Measurements from ENCODE around the gene RNF126.

DNA sequence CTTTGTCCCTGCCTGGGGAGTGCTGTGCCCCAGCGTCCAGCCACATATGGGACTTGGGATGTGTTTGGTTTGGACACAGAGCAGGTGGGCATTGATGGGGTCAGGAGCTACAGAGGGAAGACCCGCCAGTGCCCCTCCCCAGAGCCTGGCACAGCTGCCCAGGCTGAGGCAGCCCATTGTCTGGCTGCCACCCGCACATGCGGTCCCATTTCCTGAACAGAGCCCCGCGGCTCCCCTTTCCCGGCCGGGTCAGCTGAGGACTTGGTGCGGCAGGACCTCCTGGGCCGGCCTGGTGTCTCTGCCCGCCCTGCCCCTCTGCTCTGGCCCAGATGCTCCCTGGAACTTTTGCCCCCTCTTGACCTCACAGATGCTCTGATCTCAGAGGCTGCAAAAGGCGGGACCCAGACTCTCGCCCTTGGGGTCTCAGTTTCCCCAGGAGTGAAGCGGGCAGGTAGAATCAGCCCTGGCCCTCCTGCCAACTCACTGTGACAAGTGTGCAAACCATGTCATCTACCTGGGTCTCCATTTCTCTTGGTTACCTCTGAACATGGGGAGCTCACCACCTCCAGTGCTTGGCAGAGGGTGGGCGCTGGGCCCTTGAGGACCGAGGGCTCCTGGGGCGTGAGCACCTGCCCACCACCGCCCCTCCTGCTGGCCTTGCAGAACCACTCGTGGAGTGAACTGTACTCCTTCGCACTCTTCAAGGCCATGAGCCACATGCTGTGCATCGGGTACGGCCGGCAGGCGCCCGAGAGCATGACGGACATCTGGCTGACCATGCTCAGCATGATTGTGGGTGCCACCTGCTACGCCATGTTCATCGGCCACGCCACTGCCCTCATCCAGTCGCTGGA, 55.5 kb downstream of the RNF126 start:
- TF ChIP-seq, protein P1, sequence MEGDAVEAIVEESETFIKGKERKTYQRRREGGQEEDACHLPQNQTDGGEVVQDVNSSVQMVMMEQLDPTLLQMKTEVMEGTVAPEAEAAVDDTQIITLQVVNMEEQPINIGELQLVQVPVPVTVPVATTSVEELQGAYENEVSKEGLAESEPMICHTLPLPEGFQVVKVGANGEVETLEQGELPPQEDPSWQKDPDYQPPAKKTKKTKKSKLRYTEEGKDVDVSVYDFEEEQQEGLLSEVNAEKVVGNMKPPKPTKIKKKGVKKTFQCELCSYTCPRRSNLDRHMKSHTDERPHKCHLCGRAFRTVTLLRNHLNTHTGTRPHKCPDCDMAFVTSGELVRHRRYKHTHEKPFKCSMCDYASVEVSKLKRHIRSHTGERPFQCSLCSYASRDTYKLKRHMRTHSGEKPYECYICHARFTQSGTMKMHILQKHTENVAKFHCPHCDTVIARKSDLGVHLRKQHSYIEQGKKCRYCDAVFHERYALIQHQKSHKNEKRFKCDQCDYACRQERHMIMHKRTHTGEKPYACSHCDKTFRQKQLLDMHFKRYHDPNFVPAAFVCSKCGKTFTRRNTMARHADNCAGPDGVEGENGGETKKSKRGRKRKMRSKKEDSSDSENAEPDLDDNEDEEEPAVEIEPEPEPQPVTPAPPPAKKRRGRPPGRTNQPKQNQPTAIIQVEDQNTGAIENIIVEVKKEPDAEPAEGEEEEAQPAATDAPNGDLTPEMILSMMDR (IDR thresholded peaks at IDR 0.05): no peak
- no peak for TF ChIP-seq POLR2A (IDR thresholded peaks at IDR 0.05)

Measured in body of pancreas (tissue), 4 donors.